Retinal pigment epithelial cell (primary cell): Measurements from ENCODE around the gene ATP4A.

Experiments used
- DNase-seq: peaks from one replicate; pipeline ENCODE4 v3.0.0-alpha.2; 2010; ENCODE audit warnings: low read depth
- H3K4me3 ChIP-seq: 2 replicates; pipeline ENCODE4 v1.5.1; 2011; ENCODE audit warnings: mild to moderate bottlenecking, low read length, control low read depth, moderate library complexity
- TF ChIP-seq, protein P1 (sequence below): conservative IDR thresholded peaks from 2 replicates; pipeline ENCODE4 v1.5.1; 2011; ENCODE audit warnings: low read depth, low read length, control low read depth, inconsistent platforms

ATP4A gene

DNA sequence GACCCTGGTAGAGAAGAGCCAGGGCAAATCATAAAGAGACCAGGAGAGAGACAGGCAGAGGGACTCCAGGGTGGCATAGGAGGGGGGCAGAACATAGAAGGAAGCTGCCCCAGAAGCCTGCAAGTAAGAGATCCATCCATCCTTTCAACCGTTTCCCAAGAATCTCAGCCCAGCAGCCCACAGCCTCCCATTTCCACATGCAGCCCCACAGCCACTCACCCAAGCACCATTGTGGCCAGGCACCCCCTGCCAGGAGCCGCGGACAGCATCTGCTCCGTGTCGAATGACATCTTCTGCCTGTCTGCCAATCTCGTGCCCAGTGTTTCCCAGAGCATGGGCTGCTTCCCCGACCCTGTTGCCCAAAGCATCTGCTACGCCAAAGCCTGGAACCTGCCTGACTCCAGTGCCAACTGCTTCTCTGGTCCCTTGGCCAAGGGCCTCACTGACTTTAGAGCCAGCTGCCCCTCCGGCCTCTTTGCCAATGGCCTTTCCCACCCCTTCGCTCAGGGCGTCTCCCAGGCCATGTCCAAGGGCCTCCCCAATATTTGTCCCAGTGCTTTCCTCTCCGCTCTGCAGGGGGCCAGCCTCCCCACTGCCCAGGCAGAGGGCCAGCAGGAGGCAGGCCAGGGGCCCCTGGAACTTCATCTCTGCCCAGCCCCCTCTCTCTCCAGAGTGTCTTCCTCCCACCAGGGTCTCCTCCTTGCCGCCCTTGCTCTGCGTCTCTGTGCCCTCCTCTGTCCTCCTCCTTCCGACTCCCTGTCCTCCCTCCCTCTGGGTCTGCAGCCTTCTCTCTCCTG lies 50.4 kb downstream of the ATP4A start:
- no peak overlapping the region for H3K4me3 ChIP-seq
- TF ChIP-seq, protein P1, sequence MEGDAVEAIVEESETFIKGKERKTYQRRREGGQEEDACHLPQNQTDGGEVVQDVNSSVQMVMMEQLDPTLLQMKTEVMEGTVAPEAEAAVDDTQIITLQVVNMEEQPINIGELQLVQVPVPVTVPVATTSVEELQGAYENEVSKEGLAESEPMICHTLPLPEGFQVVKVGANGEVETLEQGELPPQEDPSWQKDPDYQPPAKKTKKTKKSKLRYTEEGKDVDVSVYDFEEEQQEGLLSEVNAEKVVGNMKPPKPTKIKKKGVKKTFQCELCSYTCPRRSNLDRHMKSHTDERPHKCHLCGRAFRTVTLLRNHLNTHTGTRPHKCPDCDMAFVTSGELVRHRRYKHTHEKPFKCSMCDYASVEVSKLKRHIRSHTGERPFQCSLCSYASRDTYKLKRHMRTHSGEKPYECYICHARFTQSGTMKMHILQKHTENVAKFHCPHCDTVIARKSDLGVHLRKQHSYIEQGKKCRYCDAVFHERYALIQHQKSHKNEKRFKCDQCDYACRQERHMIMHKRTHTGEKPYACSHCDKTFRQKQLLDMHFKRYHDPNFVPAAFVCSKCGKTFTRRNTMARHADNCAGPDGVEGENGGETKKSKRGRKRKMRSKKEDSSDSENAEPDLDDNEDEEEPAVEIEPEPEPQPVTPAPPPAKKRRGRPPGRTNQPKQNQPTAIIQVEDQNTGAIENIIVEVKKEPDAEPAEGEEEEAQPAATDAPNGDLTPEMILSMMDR = no peak
- no peak for DNase-seq

- TF ChIP-seq, protein P1 = no peak
- DNase-seq = no peak
- no peak overlapping the region for H3K4me3 ChIP-seq
These were observed 52.1 kb downstream of the ATP4A start for GRCh38 chr19:35511337-35511736.

GRCh38 chr19:35510626-35510964 lies 52.9 kb downstream of the ATP4A start:
- H3K4me3 ChIP-seq = no peak overlapping the region
- DNase-seq = no peak
- TF ChIP-seq, protein P1 = no peak

DNA sequence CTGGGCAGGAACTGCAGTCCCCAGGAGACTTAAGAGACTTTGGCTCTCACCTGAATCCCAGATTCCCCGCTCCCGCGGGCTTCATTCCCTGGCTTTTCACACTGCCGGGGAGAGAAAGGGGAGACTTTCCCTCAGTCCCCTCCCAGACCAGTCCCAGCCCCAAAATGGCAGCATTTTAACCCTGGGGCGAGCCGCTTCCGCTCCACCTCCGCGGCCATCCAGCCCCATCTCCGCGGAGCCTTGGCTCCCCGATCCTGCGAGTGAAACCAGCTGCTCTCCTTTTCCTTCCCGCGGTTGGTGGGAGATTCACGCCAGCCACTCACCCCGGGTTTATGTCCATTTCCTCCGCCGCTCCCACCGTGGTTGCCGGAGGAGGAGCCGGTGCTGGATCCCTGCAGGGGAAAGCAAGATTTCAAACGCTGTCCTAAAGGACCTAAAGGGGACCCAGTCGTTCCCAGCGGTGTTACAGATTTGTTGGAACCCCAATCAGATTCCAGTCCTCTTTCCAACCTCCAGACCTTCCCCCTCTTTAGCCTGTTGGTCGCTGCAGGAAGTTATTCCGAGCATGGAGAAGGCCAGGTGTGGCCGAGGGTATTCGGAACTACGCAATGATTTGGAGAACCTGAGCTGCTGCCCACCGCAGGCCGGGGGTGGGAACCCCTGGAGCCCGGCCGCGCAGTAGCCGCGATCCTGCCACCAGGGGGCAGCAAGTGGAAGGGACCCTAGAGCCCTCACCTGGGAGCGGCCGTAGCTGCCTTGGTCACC lies 53.4 kb downstream of the ATP4A start:
- TF ChIP-seq, protein P1 = peak; percentile 93
- peak overlapping the region; percentile 49 for H3K4me3 ChIP-seq
- DNase-seq = no peak

GRCh38 chr19:35509018-35509652 lies 54.3 kb downstream of the ATP4A start:
- peak overlapping the region; percentile 49 for H3K4me3 ChIP-seq
- no peak for DNase-seq
- TF ChIP-seq, protein P1 = no peak

DNA sequence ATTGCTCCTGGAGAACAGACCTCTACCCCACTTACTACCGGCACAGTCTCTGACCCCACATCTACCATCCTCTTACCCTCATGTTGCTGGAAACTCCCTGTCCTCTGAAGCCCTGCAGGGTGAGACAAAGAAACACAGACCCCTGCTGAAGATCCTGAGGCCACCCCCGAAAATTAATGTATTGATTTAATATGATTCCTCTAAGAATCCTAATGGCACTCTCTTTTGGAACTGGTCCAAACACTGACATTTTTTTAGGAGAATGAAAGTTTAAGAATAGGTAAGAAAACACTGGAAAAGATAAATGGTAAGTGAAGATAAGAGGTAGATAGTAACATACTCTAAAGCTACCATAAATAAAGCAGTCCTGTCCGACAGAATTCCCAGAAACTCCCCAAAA lies 55.3 kb downstream of the ATP4A start:
- no peak overlapping the region for H3K4me3 ChIP-seq
- DNase-seq = no peak
- TF ChIP-seq, protein P1 = no peak
